ENCODE results near the gene ZNF865. TPM values are rescaled to one million over a fixed set of nuclear protein-coding genes. Genes with fewer than 3 reads are reported as not detected.

The ZNF865 gene
- total RNA-seq, 1 experiment from 2014 or later, result 16.2 TPM

- DNase-seq (ENCODE audit: low read depth, low spot score), result no peak
These were observed 4.4 kb upstream of the ZNF865 start for GRCh38 chr19:55601084-55601483.

More at GRCh38 chr19:55601084-55601483, 4.4 kb upstream of the ZNF865 start:
- peaks cover 9% of the 10 kb centered on the region for H3K79me2 ChIP-seq (ENCODE audit: insufficient read depth, low read length)
- peak overlapping the region; percentile 96 for H3K4me2 ChIP-seq (ENCODE audit: low read length)
- no peaks in the 10 kb centered on the region for H4K20me1 ChIP-seq (ENCODE audit: insufficient read depth)
- peak overlapping the region; percentile 56 to 67 for H3K4me3 ChIP-seq (replicated peaks in 1 of 2; ENCODE audit: low read depth in 1 of 2, low read length in 2 of 2)
- ATAC-seq, result no peak
- ChIA-PET CTCF (interaction anchor here (2.5 kb wide), 1 partner anchor 31 kb away, joined by 14 read pairs; no protein-coding TSS in a partner anchor), RAD21 (ENCODE audit: low non-redundant PET in 1 of 2, low total read pairs in 2 of 2, uncharacterized antibody in 2 of 2, unreplicated experiment in 2 of 2) (no interaction called here), POLR2A (no interaction called here)
- H3K27ac ChIP-seq (ENCODE audit: low read depth, low read length), result peak overlapping the region; percentile 83
- TSS peak; percentile 65 for BruUV-seq (replicated peaks)
- no peak for TF ChIP-seq MAX (IDR thresholded peaks at IDR 0.05)
- no peak for TF ChIP-seq ZNF274 (IDR thresholded peaks at IDR 0.05; ENCODE audit: low read depth, low read length)
- no peak for TF ChIP-seq FOSL1 (IDR thresholded peaks at IDR 0.05; ENCODE audit: low read depth)
- TF ChIP-seq SIN3A (IDR thresholded peaks at IDR 0.05; ENCODE audit: low read depth), result no peak
- TF ChIP-seq ELF1 (IDR thresholded peaks at IDR 0.05; ENCODE audit: borderline replicate concordance, low read depth), result no peak
- no peak for TF ChIP-seq POLR2A (IDR thresholded peaks at IDR 0.05; ENCODE audit: borderline replicate concordance, extremely low read depth, insufficient read depth, insufficient read length)
- no peak for TF ChIP-seq CBX3 (IDR thresholded peaks at IDR 0.05; ENCODE audit: low read depth)
- TF ChIP-seq REST (IDR thresholded peaks at IDR 0.05; ENCODE audit: low read depth), result no peak
- TF ChIP-seq EZH2phosphoT487 (IDR thresholded peaks at IDR 0.05; ENCODE audit: borderline replicate concordance), result no peak
- no peak for TF ChIP-seq JUND (IDR thresholded peaks at IDR 0.05)
- no peak for TF ChIP-seq POLR2AphosphoS5 (IDR thresholded peaks at IDR 0.05; ENCODE audit: low read depth, low read length)
- TF ChIP-seq CEBPB (IDR thresholded peaks at IDR 0.05; ENCODE audit: low read depth), result no peak
- TF ChIP-seq RAD21 (IDR thresholded peaks at IDR 0.05; ENCODE audit: low read depth), result no peak
- no peak for TF ChIP-seq CTCF (IDR thresholded peaks at IDR 0.05 in 2 of 3, conservative IDR thresholded peaks at IDR 0.05 in 1 of 3; ENCODE audit: borderline replicate concordance in 1 of 3, insufficient read depth in 1 of 3, low read depth in 2 of 3, low read length in 2 of 3)
- TF ChIP-seq YY1 (IDR thresholded peaks at IDR 0.05; ENCODE audit: extremely low read depth, insufficient replicate concordance, low read depth, low read length), result no peak
- no peak for TF ChIP-seq ATF3 (IDR thresholded peaks at IDR 0.05)
- no peak for TF ChIP-seq SP1 (IDR thresholded peaks at IDR 0.05; ENCODE audit: low read depth)
- TF ChIP-seq EGR1 (IDR thresholded peaks at IDR 0.05; ENCODE audit: low read depth), result no peak
- TF ChIP-seq TCF7L2 (IDR thresholded peaks at IDR 0.05; ENCODE audit: borderline replicate concordance, extremely low read depth, insufficient read depth, insufficient read length), result no peak
- TF ChIP-seq EZH2 (IDR thresholded peaks at IDR 0.05), result no peak
- peak overlapping the region; percentile 80 for H3K9ac ChIP-seq (ENCODE audit: low read length)
- H3K4me1 ChIP-seq (ENCODE audit: control insufficient read depth in 1 of 2, insufficient read depth in 2 of 2, low read length in 2 of 2), result peaks cover 27 to 46% of the 10 kb centered on the region in 2 experiments
- no peaks in the 10 kb centered on the region for H3K9me2 ChIP-seq (ENCODE audit: insufficient read depth)
- intact Hi-C loops (cut with micrococcal nuclease), result no loop called here
- H3K36me3 ChIP-seq (ENCODE audit: control insufficient read depth in 1 of 2, insufficient read depth in 2 of 2, low read length in 2 of 2), result peaks cover 0 to 3% of the 10 kb centered on the region in 2 experiments; a peak in 1 of 4 replicates
- H3K9me3 ChIP-seq (ENCODE audit: control insufficient read depth in 1 of 2, insufficient read depth in 1 of 2, low read depth in 1 of 2, low read length in 2 of 2), result no peaks in the 10 kb centered on the region
- H3K27me3 ChIP-seq (ENCODE audit: insufficient read depth, low read length), result no peaks in the 10 kb centered on the region
- no peak overlapping the region for H2AFZ ChIP-seq (ENCODE audit: low read depth, low read length, poor library complexity, severe bottlenecking)
